SU-DHL-6 (cell line): ENCODE results near the gene NFIA.

ENCODE experiments used
- EZH2phosphoT487 ChIP-seq: fragments of 200-600 bp; sonication (generic), shearing (Covaris generic); conservative IDR thresholded peaks from 2 replicates; pipeline ENCODE4 v1.6.1; 2018; ENCODE audit warnings: mild to moderate bottlenecking, antibody characterized with exemption, low read length, moderate library complexity, mixed read lengths
- TF ChIP-seq, protein P1 (sequence below): fragments of 200-600 bp; sonication (generic); IDR thresholded peaks from one replicate; pipeline ENCODE4 v1.5.1; 2017; ENCODE audit warnings: antibody characterized with exemption, mild to moderate bottlenecking, low read length, moderate library complexity; ENCODE audit not compliant: insufficient read depth, poor library complexity, severe bottlenecking

DNA sequence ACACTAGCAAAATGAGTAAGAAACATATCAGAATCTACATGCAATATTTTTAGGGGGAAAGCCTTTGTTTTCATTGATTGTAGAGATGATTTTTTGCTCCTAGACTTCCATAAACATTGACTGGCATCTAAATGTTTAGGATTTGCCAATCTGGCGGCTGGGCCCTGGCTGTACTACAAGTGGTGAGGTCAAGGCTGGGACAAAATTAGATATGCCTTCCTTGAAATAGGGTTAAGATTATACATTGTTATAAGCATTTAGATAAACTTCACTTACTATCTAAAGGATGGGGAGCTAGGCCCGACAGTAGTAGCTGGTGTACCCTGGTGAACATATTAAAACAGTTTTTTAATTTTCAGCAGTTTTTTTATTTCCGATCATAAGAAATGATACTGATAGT is 5.2 kb downstream of the NFIA start:
- TF ChIP-seq EZH2phosphoT487, result no peak
- TF ChIP-seq, protein P1, sequence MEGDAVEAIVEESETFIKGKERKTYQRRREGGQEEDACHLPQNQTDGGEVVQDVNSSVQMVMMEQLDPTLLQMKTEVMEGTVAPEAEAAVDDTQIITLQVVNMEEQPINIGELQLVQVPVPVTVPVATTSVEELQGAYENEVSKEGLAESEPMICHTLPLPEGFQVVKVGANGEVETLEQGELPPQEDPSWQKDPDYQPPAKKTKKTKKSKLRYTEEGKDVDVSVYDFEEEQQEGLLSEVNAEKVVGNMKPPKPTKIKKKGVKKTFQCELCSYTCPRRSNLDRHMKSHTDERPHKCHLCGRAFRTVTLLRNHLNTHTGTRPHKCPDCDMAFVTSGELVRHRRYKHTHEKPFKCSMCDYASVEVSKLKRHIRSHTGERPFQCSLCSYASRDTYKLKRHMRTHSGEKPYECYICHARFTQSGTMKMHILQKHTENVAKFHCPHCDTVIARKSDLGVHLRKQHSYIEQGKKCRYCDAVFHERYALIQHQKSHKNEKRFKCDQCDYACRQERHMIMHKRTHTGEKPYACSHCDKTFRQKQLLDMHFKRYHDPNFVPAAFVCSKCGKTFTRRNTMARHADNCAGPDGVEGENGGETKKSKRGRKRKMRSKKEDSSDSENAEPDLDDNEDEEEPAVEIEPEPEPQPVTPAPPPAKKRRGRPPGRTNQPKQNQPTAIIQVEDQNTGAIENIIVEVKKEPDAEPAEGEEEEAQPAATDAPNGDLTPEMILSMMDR, result no peak
